ENCODE measurements around the gene U2AF2.

U2AF2 gene

GRCh38 chr19:55690109-55690768 is 35.4 kb downstream of the U2AF2 start:
- no peak for DNase-seq (ENCODE audit: low spot score)

- DNase-seq (ENCODE audit: low spot score): no peak
These were observed 36.1 kb downstream of the U2AF2 start for GRCh38 chr19:55690769-55691545.

- no peak for DNase-seq (ENCODE audit: low spot score)
These were observed 37.0 kb downstream of the U2AF2 start for GRCh38 chr19:55691561-55692481.

- DNase-seq (ENCODE audit: low spot score): no peak
These were observed 37.8 kb downstream of the U2AF2 start for GRCh38 chr19:55692681-55693081.

DNA sequence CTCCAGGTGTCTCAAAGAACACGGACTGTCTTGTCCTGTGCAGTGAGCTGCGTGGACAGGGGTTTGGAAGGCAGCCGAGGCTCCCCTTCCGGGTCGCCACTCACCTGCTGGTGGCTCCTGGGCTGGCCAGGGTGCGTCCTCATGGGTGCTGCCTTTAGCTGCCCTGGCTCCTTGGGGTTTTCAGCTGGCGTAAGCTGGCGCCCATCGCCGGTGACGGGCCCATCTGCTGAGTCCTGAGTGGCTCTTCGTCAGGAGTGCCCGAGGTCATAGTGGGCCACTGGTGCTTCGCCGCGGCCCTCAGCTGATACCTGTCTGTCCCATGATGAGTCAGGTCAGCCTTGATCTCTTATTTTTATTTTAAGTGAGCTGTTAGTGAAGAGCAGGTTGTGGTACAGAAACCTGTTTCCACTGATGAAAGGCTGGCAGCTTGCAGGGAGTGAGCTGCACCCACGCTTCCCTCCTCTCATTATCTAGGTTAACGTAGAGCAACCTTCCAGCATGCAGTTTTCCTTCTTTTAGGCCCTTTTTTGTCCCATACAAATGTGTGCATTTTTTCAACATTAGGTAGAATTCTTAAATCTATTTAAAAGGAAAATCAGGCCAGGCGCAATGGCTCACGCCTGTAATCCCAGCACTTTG is 38.6 kb downstream of the U2AF2 start:
- DNase-seq (ENCODE audit: low spot score): no peak

DNA sequence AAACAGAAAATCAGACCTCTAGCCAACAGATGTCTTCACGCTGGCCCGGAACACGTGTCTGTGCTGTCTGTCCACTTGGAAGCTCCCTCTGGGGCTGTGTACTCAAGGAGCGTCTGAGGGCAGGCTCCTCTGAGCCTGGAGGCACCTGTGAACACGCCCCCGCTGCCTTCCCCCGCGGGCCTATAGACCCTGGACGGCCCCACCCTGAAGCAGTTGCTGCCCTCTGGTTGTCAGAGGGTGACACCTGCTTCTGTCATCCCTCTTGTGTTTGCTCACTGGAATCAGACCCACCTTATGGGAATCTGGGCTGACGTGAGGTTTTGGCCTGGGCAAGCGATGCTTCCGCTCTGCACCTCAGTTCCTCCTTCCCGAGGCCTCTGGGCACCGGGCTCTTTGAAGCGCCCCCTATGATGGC is 39.4 kb downstream of the U2AF2 start:
- no peak for DNase-seq (ENCODE audit: low spot score)

DNA sequence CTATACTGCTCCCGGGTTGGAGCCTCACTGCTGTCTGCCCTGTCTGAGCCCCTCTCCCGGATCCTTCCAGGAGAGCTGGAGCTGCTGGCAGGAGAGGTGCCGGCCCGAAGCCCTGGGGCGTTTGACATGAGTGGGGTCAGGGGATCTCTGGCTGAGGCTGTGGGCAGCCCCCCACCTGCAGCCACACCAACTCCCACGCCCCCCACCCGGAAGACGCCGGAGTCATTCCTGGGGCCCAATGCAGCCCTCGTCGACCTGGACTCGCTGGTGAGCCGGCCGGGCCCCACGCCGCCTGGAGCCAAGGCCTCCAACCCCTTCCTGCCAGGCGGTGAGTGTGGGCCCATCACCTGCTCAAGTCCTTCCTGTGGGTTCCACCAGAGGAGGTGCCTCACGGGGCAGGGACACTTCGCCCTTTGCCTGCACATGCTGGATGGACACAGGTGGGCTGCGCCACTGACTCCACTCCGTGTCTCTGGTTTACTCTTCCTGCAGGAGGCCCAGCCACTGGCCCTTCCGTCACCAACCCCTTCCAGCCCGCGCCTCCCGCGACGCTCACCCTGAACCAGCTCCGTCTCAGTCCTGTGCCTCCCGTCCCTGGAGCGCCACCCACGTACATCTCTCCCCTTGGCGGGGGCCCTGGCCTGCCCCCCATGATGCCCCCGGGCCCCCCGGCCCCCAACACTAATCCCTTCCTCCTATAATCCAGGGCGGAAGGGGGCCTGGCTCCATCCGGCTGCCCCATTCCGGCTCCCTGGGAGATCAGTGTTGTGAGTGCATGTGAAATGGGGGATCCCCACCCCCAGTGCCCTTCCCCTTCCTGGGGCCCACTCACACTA is 40.0 kb downstream of the U2AF2 start:
- DNase-seq (ENCODE audit: low spot score): no peak

DNA sequence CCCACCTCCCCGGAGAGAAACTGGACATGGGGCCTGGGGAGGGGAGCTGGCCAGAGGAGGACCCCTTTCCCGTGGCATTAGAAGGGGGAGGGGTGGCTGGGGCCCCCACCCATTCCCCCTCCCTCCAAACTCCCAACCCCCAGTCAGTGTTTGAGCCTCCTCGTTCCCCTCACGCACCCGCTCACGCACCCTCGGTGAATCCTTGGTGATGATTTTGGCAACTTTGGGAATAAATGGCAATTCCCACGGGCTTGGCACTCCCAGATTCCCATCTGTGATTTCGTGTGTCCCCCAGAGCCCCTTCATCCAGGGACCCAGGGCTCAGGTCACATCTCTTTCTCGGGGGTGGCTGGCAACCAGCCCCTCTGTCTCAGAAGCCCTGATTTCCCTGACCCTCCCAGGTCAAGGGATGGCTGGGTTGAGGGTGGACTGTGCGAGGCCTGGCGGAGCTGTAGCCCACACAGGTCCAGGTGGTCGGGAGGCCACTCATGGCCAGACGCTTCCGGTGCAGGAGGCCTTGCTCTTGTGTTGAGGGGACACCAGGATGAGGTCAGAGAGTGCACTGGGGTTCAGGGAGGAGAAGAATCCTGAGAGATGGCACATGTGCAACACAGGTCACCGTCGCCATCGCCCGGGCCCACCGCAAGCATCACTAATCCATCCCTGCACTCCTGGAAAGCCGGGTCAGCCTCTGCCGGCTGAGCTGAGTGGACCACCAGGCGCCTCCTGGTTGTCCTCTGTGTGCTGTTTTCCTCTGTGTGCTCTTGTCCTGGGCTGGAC is 40.9 kb downstream of the U2AF2 start:
- DNase-seq (ENCODE audit: low spot score): no peak

- DNase-seq (ENCODE audit: low spot score): no peak
These were observed 41.6 kb downstream of the U2AF2 start for GRCh38 chr19:55696301-55697068.

- no peak for DNase-seq (ENCODE audit: low spot score)
These were observed 42.2 kb downstream of the U2AF2 start for GRCh38 chr19:55697069-55697440.

DNA sequence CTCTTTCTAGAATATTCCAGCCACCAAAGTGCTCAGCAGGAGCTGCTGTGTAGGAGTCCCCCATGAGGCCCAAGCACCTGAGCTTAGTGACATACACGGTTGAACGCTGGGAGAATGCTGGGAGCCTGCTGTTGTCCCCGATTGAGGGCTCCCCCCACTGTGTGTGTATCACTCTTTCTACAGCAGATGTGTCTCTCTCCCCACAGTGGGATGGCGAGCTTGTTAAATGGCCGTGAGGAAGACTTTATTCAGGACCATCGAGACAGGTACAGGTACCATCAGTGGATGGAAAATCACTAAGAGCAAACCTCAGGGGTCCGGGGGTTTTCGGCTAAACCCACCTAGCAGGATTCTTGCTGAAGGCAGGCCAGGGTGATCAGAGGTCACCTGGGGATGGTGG is 42.9 kb downstream of the U2AF2 start:
- no peak for DNase-seq (ENCODE audit: low spot score)

DNA sequence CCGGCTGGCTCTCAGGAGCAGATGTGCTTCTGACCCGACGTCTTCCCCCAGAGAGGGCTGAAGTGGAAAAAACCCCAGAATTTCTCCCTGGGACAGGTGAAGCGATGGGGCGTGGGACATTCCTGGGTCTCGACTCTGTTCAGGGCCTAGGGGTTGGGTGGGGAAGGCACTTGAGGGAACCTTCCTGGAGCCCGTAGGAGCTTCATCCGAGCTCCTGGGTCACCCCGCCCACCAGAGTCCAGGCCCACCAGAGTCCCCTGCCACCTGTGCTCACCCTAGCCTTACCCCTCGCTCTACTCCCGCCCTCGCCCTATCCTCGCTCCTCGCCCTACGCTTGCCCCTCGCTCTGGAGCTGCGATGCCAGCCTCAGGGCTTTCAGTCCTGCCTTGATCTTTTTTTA is 43.4 kb downstream of the U2AF2 start:
- no peak for DNase-seq (ENCODE audit: low spot score)

- no peak for DNase-seq (ENCODE audit: low spot score)
These were observed 44.4 kb downstream of the U2AF2 start for GRCh38 chr19:55699221-55699620.

DNA sequence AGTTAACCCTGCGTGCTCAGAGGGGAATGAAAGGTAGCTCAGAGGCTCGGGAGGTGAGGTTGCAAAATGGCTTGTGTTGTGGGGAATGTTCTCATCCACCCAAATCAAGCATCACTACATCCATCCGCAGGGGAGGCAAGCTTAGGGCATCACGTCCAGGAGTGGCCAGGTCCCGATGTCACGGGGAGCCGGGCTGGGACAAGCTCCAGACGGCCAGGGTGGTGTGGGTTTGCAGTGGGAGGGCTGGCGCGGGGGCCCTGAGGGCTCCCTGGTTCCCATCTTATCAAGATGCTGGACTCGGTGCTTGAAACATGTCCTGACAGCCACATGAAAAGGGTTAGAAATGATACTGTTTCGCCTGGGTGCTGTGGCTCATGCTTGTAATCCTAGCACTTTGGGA is 46.0 kb downstream of the U2AF2 start:
- DNase-seq (ENCODE audit: low spot score): no peak

GRCh38 chr19:55702131-55702627 is 47.3 kb downstream of the U2AF2 start:
- DNase-seq (ENCODE audit: low spot score): no peak

DNA sequence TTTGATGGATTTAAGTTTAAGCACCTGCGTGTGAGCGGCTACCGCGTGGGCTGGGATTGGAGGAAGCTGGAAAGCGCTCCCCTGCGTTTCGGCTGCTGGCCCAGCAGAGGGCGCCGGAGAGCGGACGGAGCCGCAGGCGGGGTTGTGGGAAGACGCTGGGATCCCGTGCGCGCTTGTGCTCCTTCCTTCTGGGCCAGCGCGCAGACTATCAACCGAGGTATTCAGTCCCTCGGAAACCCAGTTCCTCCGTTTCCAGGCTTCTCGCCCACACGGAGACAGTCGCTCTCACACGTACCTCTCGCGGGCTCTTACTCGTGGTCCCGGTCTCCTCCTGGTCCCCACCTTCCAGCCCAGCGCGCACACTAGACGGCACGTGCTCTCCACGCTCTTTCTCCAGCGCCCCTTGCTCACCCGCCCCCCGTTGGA is 49.0 kb downstream of the U2AF2 start:
- no peak for DNase-seq (ENCODE audit: low spot score)

DNA sequence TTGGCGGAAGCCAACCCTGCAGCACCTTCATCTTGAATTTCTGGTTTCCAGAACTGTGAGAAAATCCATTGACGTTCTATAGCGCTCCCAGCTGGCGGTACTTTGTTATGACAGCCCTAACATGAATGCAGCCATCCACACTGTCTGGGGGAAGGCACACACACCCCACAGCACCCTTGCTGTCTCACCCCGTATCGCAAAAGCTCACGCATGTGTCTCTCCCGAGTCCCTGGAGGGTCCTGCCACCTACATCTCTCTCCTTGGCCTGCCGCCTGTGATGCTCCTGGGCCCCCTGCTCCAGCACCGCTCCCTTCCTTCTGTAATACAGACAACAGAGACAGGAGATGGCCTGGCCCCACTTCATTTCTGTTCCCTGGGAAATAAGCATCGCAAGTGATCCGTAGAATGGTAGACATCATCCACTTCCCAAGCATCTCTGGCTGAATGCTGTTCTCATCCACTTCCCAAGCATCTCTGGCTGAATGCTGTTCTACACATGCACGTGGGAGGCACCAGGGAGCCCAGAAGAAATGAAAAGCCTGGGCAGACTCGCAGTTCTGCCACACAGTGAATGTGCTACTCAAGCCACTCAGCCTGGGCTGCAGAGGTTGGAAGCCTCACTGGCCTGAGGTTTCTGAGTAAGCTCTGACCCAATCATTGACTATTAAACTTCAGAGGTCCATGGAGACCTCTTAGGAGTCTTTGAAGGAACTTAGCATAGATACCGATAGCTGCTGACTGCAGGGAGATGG is 49.8 kb downstream of the U2AF2 start:
- no peak for DNase-seq (ENCODE audit: low spot score)

DNA sequence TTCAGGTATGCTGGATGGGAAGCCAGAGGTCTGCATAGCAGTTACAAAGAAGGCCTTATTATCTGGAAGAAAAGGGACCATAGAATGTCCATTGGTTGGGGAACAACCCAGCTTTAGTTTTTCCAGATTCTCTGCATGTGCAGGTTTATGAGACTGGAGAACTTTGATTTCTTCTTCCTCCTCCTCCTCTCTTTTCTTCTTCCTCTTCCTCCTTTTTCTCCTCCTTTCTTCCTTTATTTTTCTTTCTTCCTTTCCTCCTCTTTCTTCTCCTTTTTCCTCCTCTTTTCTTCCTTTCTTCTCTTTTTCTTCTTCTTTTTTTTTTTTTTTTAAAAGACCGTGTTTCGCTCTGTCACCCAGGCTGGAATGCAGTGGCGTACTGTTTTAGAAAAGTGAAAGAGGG is 51.1 kb downstream of the U2AF2 start:
- DNase-seq (ENCODE audit: low spot score): no peak

- DNase-seq (ENCODE audit: low spot score): no peak
These were observed 56.9 kb downstream of the U2AF2 start for GRCh38 chr19:55711719-55712118.

All from HuH-7.5 (cell line).